GM13977 (cell line): ENCODE results near the gene SPOCD1.

Experiments
- DNase-seq: peaks from one replicate; pipeline ENCODE4 v3.0.0; 2012; ENCODE audit warnings: low spot score
- CTCF ChIP-seq: IDR thresholded peaks from 2 replicates; pipeline ENCODE4 v1.5.1; 2012; ENCODE audit warnings: mild to moderate bottlenecking, control low read depth; ENCODE audit not compliant: insufficient read depth; ENCODE audit errors: extremely low read depth, missing control alignments
- in situ Hi-C: fragments of 300-500 bp; cut with MboI; formaldehyde crosslinking; loops from one replicate; pipeline ENCODE4 v1.12.0; 2022; ENCODE audit warnings: low sequenced_read_pairs, low pct_unique_long_range_greater_than_20kb, mixed read lengths, inconsistent platforms; ENCODE audit not compliant: unreplicated experiment

SPOCD1 gene

GRCh38 chr1:31755850-31756492 is 59.9 kb downstream of the SPOCD1 start:
- in situ Hi-C loops = no loop called here
- no peak for TF ChIP-seq CTCF
- no peak for DNase-seq

GRCh38 chr1:31755197-31755611 is 60.6 kb downstream of the SPOCD1 start:
- TF ChIP-seq CTCF = no peak
- in situ Hi-C loops = no loop called here
- DNase-seq = no peak

- TF ChIP-seq CTCF = no peak
- in situ Hi-C loops = no loop called here
Observed at GRCh38 chr1:31754397-31754796, 61.4 kb downstream of the SPOCD1 start.

GRCh38 chr1:31753707-31754349 is 62.0 kb downstream of the SPOCD1 start:
- DNase-seq = no peak
- no peak for TF ChIP-seq CTCF
- in situ Hi-C loops = no loop called here

More at GRCh38 chr1:31754397-31754796, 61.4 kb downstream of the SPOCD1 start:
- DNase-seq = no peak

- DNase-seq = no peak
- in situ Hi-C loops = no loop called here
- no peak for TF ChIP-seq CTCF
Observed at GRCh38 chr1:31752952-31753475, 62.8 kb downstream of the SPOCD1 start.

GRCh38 chr1:31752258-31752657 is 63.6 kb downstream of the SPOCD1 start:
- in situ Hi-C loops = no loop called here
- DNase-seq = no peak
- no peak for TF ChIP-seq CTCF
